ENCODE results near the gene CDKAL1.
"Not testable (repeated sequence)": the region's sequence is repeated elsewhere in the genome, so short reads cannot be mapped to it uniquely, and the experiment has no call there.

Gene CDKAL1

GRCh38 chr6:21024616-21025015 is 490.4 kb downstream of the CDKAL1 start:
- no peak for DNase-seq (ENCODE audit: low spot score)

- peak; percentile 36 for DNase-seq (ENCODE audit: low spot score)
These were observed 492.5 kb downstream of the CDKAL1 start for GRCh38 chr6:21026576-21027273.

- no peak for DNase-seq (ENCODE audit: low spot score)
These were observed 493.2 kb downstream of the CDKAL1 start for GRCh38 chr6:21027507-21027906.

- DNase-seq (ENCODE audit: low spot score): no peak
These were observed 496.9 kb downstream of the CDKAL1 start for GRCh38 chr6:21031182-21031581.

GRCh38 chr6:21033084-21033483 is 498.8 kb downstream of the CDKAL1 start:
- no peak for DNase-seq (ENCODE audit: low spot score)

GRCh38 chr6:21033575-21034026 is 499.3 kb downstream of the CDKAL1 start:
- DNase-seq (ENCODE audit: low spot score): peak; percentile 74

- no peak for DNase-seq (ENCODE audit: low spot score)
These were observed 500.1 kb downstream of the CDKAL1 start for GRCh38 chr6:21034345-21034744.

- no peak for DNase-seq (ENCODE audit: low spot score)
These were observed 503.2 kb downstream of the CDKAL1 start for GRCh38 chr6:21037453-21037852.

- no peak for DNase-seq (ENCODE audit: low spot score)
These were observed 505.7 kb downstream of the CDKAL1 start for GRCh38 chr6:21039926-21040325.

GRCh38 chr6:21045135-21045700 is 511.0 kb downstream of the CDKAL1 start:
- DNase-seq (ENCODE audit: low spot score): no peak

GRCh38 chr6:21046276-21046675 is 512.0 kb downstream of the CDKAL1 start:
- DNase-seq (ENCODE audit: low spot score): no peak

- DNase-seq (ENCODE audit: low spot score): no peak
These were observed 513.8 kb downstream of the CDKAL1 start for GRCh38 chr6:21048047-21048446.

- DNase-seq (ENCODE audit: low spot score): no peak
These were observed 514.9 kb downstream of the CDKAL1 start for GRCh38 chr6:21049148-21049547.

GRCh38 chr6:21049572-21049971 is 515.3 kb downstream of the CDKAL1 start:
- peak; percentile 58 for DNase-seq (ENCODE audit: low spot score)

GRCh38 chr6:21050935-21051334 is 516.7 kb downstream of the CDKAL1 start:
- no peak for DNase-seq (ENCODE audit: low spot score)

- DNase-seq (ENCODE audit: low spot score): no peak
These were observed 517.5 kb downstream of the CDKAL1 start for GRCh38 chr6:21051777-21052176.

- no peak for DNase-seq (ENCODE audit: low spot score)
These were observed 519.4 kb downstream of the CDKAL1 start for GRCh38 chr6:21053612-21054011.

- not testable (repeated sequence) for DNase-seq (ENCODE audit: low spot score)
These were observed 521.2 kb downstream of the CDKAL1 start for GRCh38 chr6:21055480-21055879.

GRCh38 chr6:21061892-21062291 is 527.6 kb downstream of the CDKAL1 start:
- DNase-seq (ENCODE audit: low spot score): no peak

- DNase-seq (ENCODE audit: low spot score): peak; percentile 40
These were observed 530.6 kb downstream of the CDKAL1 start for GRCh38 chr6:21064756-21065340.

GRCh38 chr6:21067521-21067920 is 533.3 kb downstream of the CDKAL1 start:
- DNase-seq (ENCODE audit: low spot score): no peak

- DNase-seq (ENCODE audit: low spot score): no peak
These were observed 536.4 kb downstream of the CDKAL1 start for GRCh38 chr6:21070620-21071019.

- no peak for DNase-seq (ENCODE audit: low spot score)
These were observed 537.7 kb downstream of the CDKAL1 start for GRCh38 chr6:21071780-21072468.
